Measurements from ENCODE around the gene LRSAM1. TPM values are rescaled to one million over a fixed set of nuclear protein-coding genes. Genes with fewer than 3 reads are reported as not detected.

Gene LRSAM1
- total RNA-seq, 1 experiment from 2014 or later, result 25.8 TPM

- CTCF ChIA-PET, result interaction anchor here (0.6 kb wide), 1 partner anchor 306 kb away, joined by 4 read pairs; no protein-coding TSS in a partner anchor
- Mint-ChIP-seq H3K36me3 (ENCODE audit: insufficient read depth, unreplicated experiment) (peaks cover 51% of the 10 kb centered on the region), H3K27ac (ENCODE audit: unreplicated experiment) (no peak overlapping the region)
These were observed 66.3 kb downstream of the LRSAM1 start for GRCh38 chr9:127517620-127518019.

GRCh38 chr9:127518091-127518856 is 67.0 kb downstream of the LRSAM1 start:
- intact Hi-C loops (cut with micrococcal nuclease; ENCODE audit: unreplicated experiment), result no loop called here
- no peaks in the 10 kb centered on the region for H3K27me3 ChIP-seq (replicated peaks; ENCODE audit: control insufficient read depth, insufficient read depth, low read length)
- peaks cover 1% of the 10 kb centered on the region for H3K9me3 ChIP-seq
- no TSS peak for BruUV-seq (replicated peaks)
- DNase-seq, result no peak
- Mint-ChIP-seq H3K4me1 (ENCODE audit: low read depth, unreplicated experiment) (no peaks in the 10 kb centered on the region), H3K9me3 (ENCODE audit: unreplicated experiment) (no peaks in the 10 kb centered on the region), H3K27me3 (ENCODE audit: insufficient read depth, unreplicated experiment) (no peaks in the 10 kb centered on the region), H3K36me3 (ENCODE audit: insufficient read depth, unreplicated experiment) (peaks cover 51% of the 10 kb centered on the region), H3K27ac (ENCODE audit: unreplicated experiment) (no peak overlapping the region), H3K4me3 (ENCODE audit: unreplicated experiment) (no peak overlapping the region)
- no peak overlapping the region for H3K4me3 ChIP-seq (ENCODE audit: low read depth, low read length)
- H3K4me1 ChIP-seq, result no peaks in the 10 kb centered on the region
- H3K36me3 ChIP-seq (ENCODE audit: control insufficient read depth, insufficient read depth, low read length), result no peaks in the 10 kb centered on the region; the same call in 1 of the 2 replicates
- no peak for TF ChIP-seq CTCF (IDR thresholded peaks at IDR 0.05; ENCODE audit: insufficient read depth in 1 of 2, low read depth in 1 of 2, low read length in 1 of 2, severe bottlenecking in 1 of 2, unreplicated experiment in 1 of 2)
- ChIA-PET CTCF (no interaction called here), POLR2A (no interaction called here)

More at GRCh38 chr9:127517620-127518019, 66.3 kb downstream of the LRSAM1 start:
- Histone ChIP-seq H3K27me3 (replicated peaks; ENCODE audit: control insufficient read depth, insufficient read depth, low read length) (no peaks in the 10 kb centered on the region), H3K36me3 (ENCODE audit: control insufficient read depth, insufficient read depth, low read length) (no peaks in the 10 kb centered on the region), H3K4me3 (ENCODE audit: low read depth, low read length) (no peak overlapping the region), H3K9me3 (no peaks in the 10 kb centered on the region), H3K4me1 (no peaks in the 10 kb centered on the region)
- Mint-ChIP-seq H3K4me3 (ENCODE audit: unreplicated experiment) (no peak overlapping the region), H3K27me3 (ENCODE audit: insufficient read depth, unreplicated experiment) (no peaks in the 10 kb centered on the region), H3K9me3 (ENCODE audit: unreplicated experiment) (no peaks in the 10 kb centered on the region), H3K4me1 (ENCODE audit: low read depth, unreplicated experiment) (no peaks in the 10 kb centered on the region)
- no peak for TF ChIP-seq CTCF (IDR thresholded peaks at IDR 0.05; ENCODE audit: insufficient read depth in 1 of 2, low read depth in 1 of 2, low read length in 1 of 2, severe bottlenecking in 1 of 2, unreplicated experiment in 1 of 2)
- BruUV-seq (replicated peaks), result no TSS peak
- intact Hi-C loops (cut with micrococcal nuclease; ENCODE audit: unreplicated experiment), result no loop called here
- DNase-seq, result no peak
- POLR2A ChIA-PET, result no interaction called here

- DNase-seq, result no peak
- Mint-ChIP-seq H3K27ac (ENCODE audit: unreplicated experiment) (no peak overlapping the region), H3K4me1 (ENCODE audit: low read depth, unreplicated experiment) (no peaks in the 10 kb centered on the region), H3K9me3 (ENCODE audit: unreplicated experiment) (no peaks in the 10 kb centered on the region), H3K27me3 (ENCODE audit: insufficient read depth, unreplicated experiment) (no peaks in the 10 kb centered on the region), H3K4me3 (ENCODE audit: unreplicated experiment) (no peak overlapping the region), H3K36me3 (ENCODE audit: insufficient read depth, unreplicated experiment) (peaks cover 62% of the 10 kb centered on the region)
- CTCF ChIA-PET, result interaction anchor here (0.7 kb wide), 1 partner anchor 333 kb away, joined by 6 read pairs; no protein-coding TSS in a partner anchor
- BruUV-seq (replicated peaks), result no TSS peak
- peaks cover 11% of the 10 kb centered on the region for H3K9me3 ChIP-seq
- POLR2A ChIA-PET, result interaction anchor here (0.5 kb wide), 1 partner anchor 1310 kb away, joined by 3 read pairs; the partner anchor contains the start of gene SPOUT1
- no peaks in the 10 kb centered on the region for H3K4me1 ChIP-seq
- intact Hi-C loops (cut with micrococcal nuclease; ENCODE audit: unreplicated experiment), result no loop called here
- H3K36me3 ChIP-seq (ENCODE audit: control insufficient read depth, insufficient read depth, low read length), result peaks cover 7% of the 10 kb centered on the region
- H3K27me3 ChIP-seq (replicated peaks; ENCODE audit: control insufficient read depth, insufficient read depth, low read length), result no peaks in the 10 kb centered on the region
- H3K4me3 ChIP-seq (ENCODE audit: low read depth, low read length), result no peak overlapping the region
- TF ChIP-seq CTCF (IDR thresholded peaks at IDR 0.05; ENCODE audit: insufficient read depth in 1 of 2, low read depth in 1 of 2, low read length in 1 of 2, severe bottlenecking in 1 of 2, unreplicated experiment in 1 of 2), result no peak
These were observed 68.2 kb downstream of the LRSAM1 start for GRCh38 chr9:127519301-127520166.

All from Caco-2 (cell line).